B cell (primary cell): ENCODE results near the gene CFC1. TPM values are rescaled to one million over a fixed set of nuclear protein-coding genes. Genes with fewer than 3 reads are reported as not detected.
"Not testable (repeated sequence)": the region's sequence is repeated elsewhere in the genome, so short reads cannot be mapped to it uniquely, and the experiment has no call there.

Source experiments
- ATAC-seq: fragments of 200-7000 bp; cut with Tn5 transposase; one replicate; pipeline ENCODE4 v1.10.0; 2021; ENCODE audit warnings: low read depth, mild to moderate bottlenecking, moderate number of reproducible peaks, moderate library complexity
- CTCF ChIA-PET: fragments of 350-600 bp; sonication (Branson Sonifier 250); formaldehyde crosslinking; loops from one replicate; lab custom pipeline; 2021; ENCODE audit warnings: antibody characterized with exemption, inconsistent platforms; lab: Charles Lee
- POLR2A ChIA-PET: fragments of 350-600 bp; sonication (Branson Sonifier 250); formaldehyde crosslinking; loops from one replicate; lab custom pipeline; 2021; ENCODE audit warnings: antibody characterized with exemption; lab: Charles Lee
- DNase-seq: peaks from one replicate; pipeline ENCODE4 v3.0.0; 2013
- H2AFZ ChIP-seq: 2 replicates; pipeline ENCODE4 v1.6.1; 2012; ENCODE audit warnings: mild to moderate bottlenecking, low read depth, low read length; ENCODE audit not compliant: insufficient read depth, poor library complexity, severe bottlenecking
- H3K27ac ChIP-seq, 2 donors: 1 replicate in 1 of 2; 2 replicates in 1 of 2; pipeline ENCODE4 v1.5.1; 2012 to 2013; ENCODE audit warnings: low read length in 2 of 2, mild to moderate bottlenecking in 2 of 2, moderate library complexity in 1 of 2
- H3K27me3 ChIP-seq, 4 experiments: fragments of 200-600 bp in 1 of 4; sonication (generic) in 1 of 4; replicated peaks in 1 of 4; 1 replicate in 2 of 4; 2 replicates in 2 of 4; pipeline versions ENCODE4 v1.6.1 to v1.7.0; 2013 to 2016; ENCODE audit warnings: low read length in 3 of 4, mild to moderate bottlenecking in 2 of 4, mixed read lengths in 1 of 4, moderate library complexity in 1 of 4; ENCODE audit not compliant: insufficient read depth in 4 of 4, control insufficient read depth in 3 of 4; ENCODE audit errors: control extremely low read depth in 1 of 4
- H3K36me3 ChIP-seq, 2 experiments: replicated peaks in 1 of 2; 1 replicate in 1 of 2; 2 replicates in 1 of 2; pipeline versions ENCODE4 v1.6.1 to v1.7.1; 2013; ENCODE audit warnings: low read length in 1 of 2; ENCODE audit not compliant: insufficient read depth in 2 of 2, control insufficient read depth in 1 of 2; ENCODE audit errors: control extremely low read depth in 1 of 2, extremely low read depth in 1 of 2
- H3K4me1 ChIP-seq, 2 donors: fragments of 200-600 bp in 1 of 2; sonication (generic) in 1 of 2; 1 replicate in 1 of 2; 2 replicates in 1 of 2; pipeline versions ENCODE4 v1.5.1 to v1.6.1; 2013 to 2017; ENCODE audit warnings: low read length in 2 of 2; ENCODE audit not compliant: control insufficient read depth in 2 of 2, insufficient read depth in 2 of 2
- H3K4me2 ChIP-seq: replicated peaks from 2 replicates; pipeline ENCODE3; 2012; ENCODE audit warnings: mild to moderate bottlenecking, low read depth, low read length; ENCODE audit not compliant: poor library complexity, severe bottlenecking
- H3K4me3 ChIP-seq, 5 experiments: fragments of 200-600 bp in 1 of 5; sonication (generic) in 1 of 5; 1 replicate in 3 of 5; 2 replicates in 2 of 5; pipeline versions ENCODE4 v1.5.1 to v1.7.0; 2011 to 2016; ENCODE audit warnings: low read length in 4 of 5, mild to moderate bottlenecking in 4 of 5, low read depth in 2 of 5, control low read depth in 1 of 5, moderate library complexity in 1 of 5; ENCODE audit not compliant: insufficient read depth in 1 of 5; ENCODE audit errors: control extremely low read depth in 1 of 5, extremely low read depth in 1 of 5
- H3K79me2 ChIP-seq: fragments of 200-600 bp; sonication (generic); one replicate; pipeline ENCODE4 v1.6.0; 2016; ENCODE audit warnings: low read length; ENCODE audit not compliant: control insufficient read depth, insufficient read depth
- H3K9ac ChIP-seq: fragments of 200-600 bp; sonication (generic); 2 replicates; pipeline ENCODE4 v1.6.1; 2017; ENCODE audit warnings: mild to moderate bottlenecking, low read length, moderate library complexity
- H3K9me3 ChIP-seq, 3 donors: one replicate each; pipeline versions ENCODE4 v1.6.1 to v1.7.1; 2013; ENCODE audit warnings: low read length in 2 of 3; ENCODE audit not compliant: control insufficient read depth in 2 of 3, insufficient read depth in 1 of 3; ENCODE audit errors: control extremely low read depth in 1 of 3
- H4K20me1 ChIP-seq: 2 replicates; pipeline ENCODE4 v1.6.0; 2012; ENCODE audit warnings: mild to moderate bottlenecking, low read length; ENCODE audit not compliant: insufficient read depth, control insufficient read depth, poor library complexity, severe bottlenecking
- H3K27ac Mint-ChIP-seq: one replicate; pipeline ENCODE4 v1.8.0; 2021; ENCODE audit warnings: mixed read lengths
- H3K27me3 Mint-ChIP-seq: one replicate; pipeline ENCODE4 v1.8.0; 2021; ENCODE audit warnings: mixed read lengths
- H3K4me1 Mint-ChIP-seq: one replicate; pipeline ENCODE4 v1.8.0; 2021; ENCODE audit warnings: mixed read lengths
- H3K4me3 Mint-ChIP-seq: one replicate; pipeline ENCODE4 v1.8.0; 2021; ENCODE audit warnings: mixed read lengths
- H3K9me3 Mint-ChIP-seq: one replicate; pipeline ENCODE4 v1.8.0; 2022; ENCODE audit warnings: mixed read lengths; ENCODE audit not compliant: insufficient read depth
- WGBS: methylation state at CpG from one replicate; pipeline ENCODE4 v1.1.5; 2013; ENCODE audit warnings: missing lambda C conversion rate; ENCODE audit not compliant: insufficient coverage; 5-methylcytosine and 5-hydroxymethylcytosine counted together
- intact Hi-C: fragments of 100-400 bp; cut with micrococcal nuclease; formaldehyde crosslinking; loops from one replicate; pipeline ENCODE4 v1.10.0; 2022
- polyA plus RNA-seq: library from polyadenylated mRNA; depleted of rRNA; stranded (reverse); fragments of >200 nt; gene quantifications from 2 replicates; pipeline ENCODE4 v1.2.3, GENCODE V29; 2012
- total RNA-seq, 2 donors: library from RNA; stranded (reverse); fragments of 120-200 nt in 1 of 2; gene quantifications; 1 replicate in 1 of 2; 2 replicates in 1 of 2; pipeline versions ENCODE4 v1.2.3 to v1.2.4, GENCODE V29; 2013 to 2022

The CFC1 gene
- total and polyA plus RNA-seq, 2 donors (not counting 1 experiment from before 2014, with no cell fraction given) = not detected

GRCh38 chr2:130548418-130548817 is 51.0 kb downstream of the CFC1 start:
- POLR2A ChIA-PET = not testable (repeated sequence)

GRCh38 chr2:130544978-130545377 is 54.4 kb downstream of the CFC1 start:
- H3K9ac ChIP-seq, H3K9me3 ChIP-seq, CTCF ChIA-PET, H3K79me2 ChIP-seq, H3K36me3 ChIP-seq, H3K4me2 ChIP-seq, H3K4me3 Mint-ChIP-seq, H3K4me1 Mint-ChIP-seq, H3K4me1 ChIP-seq, H4K20me1 ChIP-seq, DNase-seq, H3K9me3 Mint-ChIP-seq, H2AFZ ChIP-seq, H3K27ac ChIP-seq, intact Hi-C loops, H3K27me3 Mint-ChIP-seq, POLR2A ChIA-PET, ATAC-seq, H3K27ac Mint-ChIP-seq, H3K4me3 ChIP-seq, H3K27me3 ChIP-seq: not testable (repeated sequence)
- WGBS = no CpG with 5 or more reads among the region's 5 CpGs

More at GRCh38 chr2:130548418-130548817, 51.0 kb downstream of the CFC1 start:
- H3K79me2 ChIP-seq, H3K4me3 Mint-ChIP-seq, H3K36me3 ChIP-seq, H3K27ac ChIP-seq, H3K4me1 Mint-ChIP-seq, H3K9me3 Mint-ChIP-seq, intact Hi-C loops, H3K27me3 ChIP-seq, DNase-seq, H3K27ac Mint-ChIP-seq, H3K9ac ChIP-seq, H4K20me1 ChIP-seq, H3K4me1 ChIP-seq, H3K4me3 ChIP-seq, H3K9me3 ChIP-seq, ATAC-seq, H3K27me3 Mint-ChIP-seq, H2AFZ ChIP-seq, CTCF ChIA-PET, H3K4me2 ChIP-seq: not testable (repeated sequence)
- WGBS = no CpG with 5 or more reads among the region's 3 CpGs

- not testable (repeated sequence) for ATAC-seq, DNase-seq
- no CpG with 5 or more reads among the region's 12 CpGs for WGBS
Measured at GRCh38 chr2:130543785-130544528, 55.4 kb downstream of the CFC1 start.

GRCh38 chr2:130542789-130543188 is 56.6 kb downstream of the CFC1 start:
- H3K79me2 ChIP-seq, H3K4me3 Mint-ChIP-seq, H3K27me3 Mint-ChIP-seq, H3K27ac ChIP-seq, H3K9me3 Mint-ChIP-seq, H4K20me1 ChIP-seq, H3K27ac Mint-ChIP-seq, H3K4me1 ChIP-seq, ATAC-seq, POLR2A ChIA-PET, CTCF ChIA-PET, DNase-seq, H3K27me3 ChIP-seq, H3K4me2 ChIP-seq, H3K4me3 ChIP-seq, H3K4me1 Mint-ChIP-seq, H3K9me3 ChIP-seq, intact Hi-C loops, H2AFZ ChIP-seq, H3K9ac ChIP-seq, H3K36me3 ChIP-seq: not testable (repeated sequence)
- no CpG with 5 or more reads among the region's 4 CpGs for WGBS

More at GRCh38 chr2:130543785-130544528, 55.4 kb downstream of the CFC1 start:
- H3K4me1 ChIP-seq, H3K27me3 ChIP-seq, intact Hi-C loops, H3K4me1 Mint-ChIP-seq, H3K4me3 ChIP-seq, H2AFZ ChIP-seq, CTCF ChIA-PET, H3K79me2 ChIP-seq, H3K36me3 ChIP-seq, POLR2A ChIA-PET, H3K9me3 Mint-ChIP-seq, H3K27ac Mint-ChIP-seq, H3K9ac ChIP-seq, H4K20me1 ChIP-seq, H3K9me3 ChIP-seq, H3K27ac ChIP-seq, H3K4me2 ChIP-seq, H3K27me3 Mint-ChIP-seq, H3K4me3 Mint-ChIP-seq: not testable (repeated sequence)
